ENCODE results near the gene NXPE2. TPM values are rescaled to one million over a fixed set of nuclear protein-coding genes. Genes with fewer than 3 reads are reported as not detected.

The NXPE2 gene
- total RNA-seq, 1 experiment from 2014 or later: 0.11 TPM

GRCh38 chr11:114736806-114737205 is 58.5 kb downstream of the NXPE2 start:
- Histone ChIP-seq H4K91ac (ENCODE audit: insufficient read length, low read depth, low read length) (no peak overlapping the region), H3K4me2 (ENCODE audit: insufficient read depth, insufficient read length, low read length) (no peak overlapping the region), H4K8ac (replicated peaks; ENCODE audit: insufficient read length, low read depth, low read length) (no peak overlapping the region), H3K18ac (ENCODE audit: insufficient read length, low read depth, low read length) (no peak overlapping the region), H2BK120ac (ENCODE audit: low read depth, low read length, poor library complexity, severe bottlenecking) (no peak overlapping the region), H2BK15ac (ENCODE audit: low read depth, low read length) (no peak overlapping the region), H3K4ac (ENCODE audit: low read depth, low read length) (no peak overlapping the region), H2BK5ac (ENCODE audit: insufficient read length, low read length) (no peak overlapping the region), H4K20me1 (ENCODE audit: control insufficient read depth, insufficient read depth, insufficient read length) (no peaks in the 10 kb centered on the region), H4K5ac (ENCODE audit: insufficient read length, low read depth, low read length) (no peak overlapping the region), H2AFZ (ENCODE audit: low read length) (no peak overlapping the region), H2AK5ac (ENCODE audit: insufficient read length, low read length) (no peak overlapping the region), H3K4me1 (ENCODE audit: insufficient read depth, low read length) (no peaks in the 10 kb centered on the region), H3T11ph (ENCODE audit: low read length) (no peak overlapping the region), H3K56ac (ENCODE audit: insufficient read length, low read depth, low read length) (no peak overlapping the region), H3K79me1 (ENCODE audit: insufficient read depth, low read depth, low read length, poor library complexity, severe bottlenecking) (no peaks in the 10 kb centered on the region), H3K23me2 (ENCODE audit: insufficient read length, low read depth, low read length, poor library complexity, severe bottlenecking) (no peaks in the 10 kb centered on the region), H3K27me3 (ENCODE audit: insufficient read depth, low read length) (no peaks in the 10 kb centered on the region), H3K9ac (ENCODE audit: extremely low read depth, insufficient read length, low read length) (no peak overlapping the region), H3K14ac (ENCODE audit: insufficient read depth, low read length) (no peak overlapping the region), H2BK20ac (ENCODE audit: low read depth, low read length, poor library complexity, severe bottlenecking) (no peak overlapping the region), H2BK12ac (ENCODE audit: insufficient read length, low read depth, low read length) (no peak overlapping the region), H3K27ac (ENCODE audit: insufficient read length, low read depth, low read length) (no peak overlapping the region), H3K23ac (ENCODE audit: insufficient read length, low read depth, low read length) (no peak overlapping the region), H3K79me2 (ENCODE audit: insufficient read depth, low read length) (no peaks in the 10 kb centered on the region), H3K9me3 (ENCODE audit: control insufficient read depth, low read depth, low read length) (no peaks in the 10 kb centered on the region)
- no CpG with 5 or more reads among the region's 4 CpGs for WGBS (ENCODE audit: extremely low coverage, insufficient read length, low lambda C conversion rate)
- Mint-ChIP-seq H3K27me3 (ENCODE audit: low read depth) (no peaks in the 10 kb centered on the region), H3K9me3 (0 out of 5 replicates have a peak, but pooled peaks cover 0 to 4% of the 10 kb centered on the region in 2 experiments), H3K27ac (no peak overlapping the region), H3K4me3 (no peak overlapping the region), H3K4me1 (peaks cover 10 to 14% of the 10 kb centered on the region in 2 experiments), H3K36me3 (ENCODE audit: insufficient read depth in 1 of 3, low read depth in 3 of 3) (no peaks in the 10 kb centered on the region)
- TF ChIP-seq, protein P1, sequence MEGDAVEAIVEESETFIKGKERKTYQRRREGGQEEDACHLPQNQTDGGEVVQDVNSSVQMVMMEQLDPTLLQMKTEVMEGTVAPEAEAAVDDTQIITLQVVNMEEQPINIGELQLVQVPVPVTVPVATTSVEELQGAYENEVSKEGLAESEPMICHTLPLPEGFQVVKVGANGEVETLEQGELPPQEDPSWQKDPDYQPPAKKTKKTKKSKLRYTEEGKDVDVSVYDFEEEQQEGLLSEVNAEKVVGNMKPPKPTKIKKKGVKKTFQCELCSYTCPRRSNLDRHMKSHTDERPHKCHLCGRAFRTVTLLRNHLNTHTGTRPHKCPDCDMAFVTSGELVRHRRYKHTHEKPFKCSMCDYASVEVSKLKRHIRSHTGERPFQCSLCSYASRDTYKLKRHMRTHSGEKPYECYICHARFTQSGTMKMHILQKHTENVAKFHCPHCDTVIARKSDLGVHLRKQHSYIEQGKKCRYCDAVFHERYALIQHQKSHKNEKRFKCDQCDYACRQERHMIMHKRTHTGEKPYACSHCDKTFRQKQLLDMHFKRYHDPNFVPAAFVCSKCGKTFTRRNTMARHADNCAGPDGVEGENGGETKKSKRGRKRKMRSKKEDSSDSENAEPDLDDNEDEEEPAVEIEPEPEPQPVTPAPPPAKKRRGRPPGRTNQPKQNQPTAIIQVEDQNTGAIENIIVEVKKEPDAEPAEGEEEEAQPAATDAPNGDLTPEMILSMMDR (conservative IDR thresholded peaks at IDR 0.05): no peak
- DNase-seq: no peak

Data from H9 (cell line).